Right renal pelvis (tissue), 4 donors: ENCODE results near the gene DEPDC7. TPM values are rescaled to one million over a fixed set of nuclear protein-coding genes. Genes with fewer than 3 reads are reported as not detected.
"Not testable (repeated sequence)": the region's sequence is repeated elsewhere in the genome, so short reads cannot be mapped to it uniquely, and the experiment has no call there.

Source experiments
- DNase-seq, 4 donors: peaks; one replicate each; pipeline ENCODE4 v3.0.0-alpha.2; 2013; ENCODE audit warnings: low read depth in 4 of 4, low spot score in 3 of 4, missing footprints in 1 of 4
- polyA plus RNA-seq, 4 donors: library from polyadenylated mRNA; unstranded; fragments of 120-200 nt; gene quantifications; one replicate each; pipeline ENCODE4 v1.2.1, GENCODE V29; 2013; ENCODE audit not compliant: insufficient read length in 4 of 4

DEPDC7 gene
- polyA plus RNA-seq, 4 donors, result 5.4 to 8.4 (median 6.5) TPM

DNA sequence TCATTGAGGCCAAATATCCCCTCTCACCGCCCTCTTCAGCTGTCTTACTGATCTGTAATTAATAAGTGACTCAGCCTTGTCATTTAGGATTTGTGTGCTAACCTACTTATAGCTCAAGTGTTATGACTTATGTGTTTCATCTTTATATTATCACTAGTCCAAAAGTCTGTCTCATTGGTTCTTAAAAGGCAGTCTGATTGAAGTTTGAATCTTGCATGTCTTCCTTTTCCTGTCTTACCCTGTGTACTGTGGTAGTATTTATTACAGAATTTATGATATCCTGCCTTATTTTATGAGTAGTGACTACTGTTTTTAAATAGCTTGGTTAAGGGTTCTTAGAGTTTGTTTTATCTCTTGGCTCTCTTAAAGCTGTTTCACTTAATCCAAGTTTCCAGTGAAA, 6.3 kb downstream of the DEPDC7 start:
- DNase-seq, result no peak

DNA sequence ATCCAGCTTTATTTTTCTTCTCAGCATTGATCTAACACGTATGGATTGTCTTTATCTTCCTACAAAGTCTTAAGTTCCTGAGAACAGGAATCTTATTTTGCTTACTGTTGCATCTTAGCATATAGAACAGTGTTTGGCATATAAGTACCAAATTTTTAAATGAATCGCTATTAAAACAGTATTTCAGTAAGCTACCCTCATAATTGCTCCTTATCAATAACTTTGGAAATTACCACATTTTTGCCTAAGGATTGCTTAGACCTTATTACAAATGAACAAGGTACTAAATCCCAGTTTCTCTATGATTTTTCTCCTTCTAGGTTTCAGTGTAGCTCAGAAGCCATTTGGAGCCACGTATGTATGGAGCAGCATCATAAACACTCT, 9.7 kb downstream of the DEPDC7 start:
- no peak for DNase-seq

DNA sequence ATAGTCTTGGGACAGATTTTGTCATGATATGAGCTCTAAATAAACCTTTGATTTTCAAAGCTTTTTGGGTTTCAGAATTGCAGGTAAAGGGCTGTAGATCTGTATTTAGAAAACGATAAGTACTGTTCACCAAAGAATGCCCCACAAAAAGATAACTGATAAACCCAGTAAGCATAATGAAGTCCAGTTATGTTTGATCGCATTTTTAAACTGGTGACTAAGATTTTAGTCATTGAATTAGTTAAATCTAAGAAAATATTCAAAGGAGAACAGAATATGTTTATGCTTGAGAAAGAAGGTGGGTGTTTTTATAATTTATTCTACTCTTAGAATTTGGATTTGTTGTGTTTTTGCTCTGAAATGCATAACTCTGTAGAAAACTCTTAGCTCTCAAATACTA, 11.6 kb downstream of the DEPDC7 start:
- DNase-seq, result no peak

DNA sequence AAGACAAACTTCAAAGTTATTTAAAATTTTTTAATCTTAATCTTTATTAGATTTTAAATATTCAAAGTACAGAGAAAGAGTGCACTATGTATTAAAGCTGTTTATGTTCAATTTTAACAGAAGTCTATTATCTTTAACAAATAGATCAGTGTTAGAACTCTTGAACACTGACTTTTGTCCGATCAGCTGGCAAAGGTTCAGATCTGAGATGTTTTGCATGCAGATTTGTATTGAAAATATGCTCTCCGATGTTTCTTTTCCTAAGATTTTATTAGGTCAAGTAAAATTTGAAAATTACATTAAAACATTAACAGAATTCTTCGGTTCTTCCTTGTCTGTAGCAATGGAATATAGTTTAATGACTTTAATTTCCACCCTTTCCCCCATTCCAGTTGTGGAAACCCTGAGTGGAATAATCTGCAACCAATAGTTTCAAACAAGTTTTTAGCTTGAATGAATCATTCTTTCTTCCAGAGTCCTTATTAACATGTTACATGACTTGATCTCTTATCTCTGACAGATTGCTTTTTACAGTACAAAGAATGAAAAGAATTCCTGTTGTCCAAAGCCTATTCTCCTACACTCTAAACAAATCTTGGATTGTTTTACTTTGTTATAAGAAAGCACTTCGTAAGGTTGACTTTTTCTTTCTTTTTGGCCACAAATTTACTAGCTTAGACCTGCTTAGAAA, 12.3 kb downstream of the DEPDC7 start:
- no peak for DNase-seq

DNA sequence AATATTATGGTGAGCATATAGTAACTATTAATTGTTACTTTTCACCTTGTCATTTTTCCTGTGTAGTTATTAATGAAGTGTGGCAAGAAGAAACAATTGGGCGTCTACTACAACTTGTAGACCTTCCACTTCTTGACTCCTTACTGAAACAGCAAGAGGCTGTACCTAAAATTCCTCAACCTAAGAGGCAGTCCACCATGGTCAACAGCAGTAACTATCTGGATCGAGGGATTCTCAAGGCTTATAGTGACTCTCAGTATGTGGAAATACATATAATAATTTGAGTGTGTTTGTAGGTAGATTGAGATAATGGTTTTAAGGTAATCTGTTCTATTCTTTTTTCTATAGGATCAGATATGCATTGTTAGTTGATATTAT, 12.8 kb downstream of the DEPDC7 start:
- DNase-seq, result no peak

DNA sequence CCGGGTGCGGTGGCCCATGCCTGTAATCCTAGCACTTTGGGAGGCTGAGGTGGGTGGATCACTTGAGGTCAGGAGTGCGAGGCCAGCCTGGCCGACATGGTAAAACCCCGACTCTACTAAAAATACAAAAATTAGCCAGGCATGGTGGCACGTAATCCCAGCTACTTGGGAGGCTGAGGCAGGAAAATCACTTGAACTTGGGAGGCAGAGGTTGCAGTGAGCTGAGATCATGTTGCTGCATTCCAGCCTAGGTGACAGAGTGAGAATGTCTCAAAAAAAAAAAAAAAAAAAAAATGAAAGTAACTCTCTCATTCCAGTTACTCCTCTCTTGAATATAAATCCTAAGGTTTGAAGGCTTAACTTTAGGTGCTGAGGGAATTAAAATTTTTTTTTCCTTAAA, 13.5 kb downstream of the DEPDC7 start:
- DNase-seq, result not testable (repeated sequence)

DNA sequence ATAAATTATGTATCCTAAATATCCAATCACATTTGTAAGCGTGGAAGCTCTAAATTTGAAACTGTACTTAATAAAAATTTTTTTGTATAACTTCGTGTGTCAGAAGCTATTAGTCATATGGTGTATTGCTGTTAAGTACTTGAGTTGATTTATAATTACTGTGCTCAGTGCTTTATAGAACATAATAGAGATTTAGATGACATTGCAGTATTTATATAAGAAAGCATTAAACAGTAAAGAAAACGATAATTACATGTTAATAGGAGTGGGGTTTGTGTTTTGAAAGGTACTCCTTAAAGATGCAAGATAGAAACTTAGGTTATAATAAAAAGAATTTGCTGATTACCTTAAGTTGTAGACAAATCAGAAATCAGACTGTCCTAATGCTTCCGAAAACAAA, 17.8 kb downstream of the DEPDC7 start:
- DNase-seq, result no peak

DNA sequence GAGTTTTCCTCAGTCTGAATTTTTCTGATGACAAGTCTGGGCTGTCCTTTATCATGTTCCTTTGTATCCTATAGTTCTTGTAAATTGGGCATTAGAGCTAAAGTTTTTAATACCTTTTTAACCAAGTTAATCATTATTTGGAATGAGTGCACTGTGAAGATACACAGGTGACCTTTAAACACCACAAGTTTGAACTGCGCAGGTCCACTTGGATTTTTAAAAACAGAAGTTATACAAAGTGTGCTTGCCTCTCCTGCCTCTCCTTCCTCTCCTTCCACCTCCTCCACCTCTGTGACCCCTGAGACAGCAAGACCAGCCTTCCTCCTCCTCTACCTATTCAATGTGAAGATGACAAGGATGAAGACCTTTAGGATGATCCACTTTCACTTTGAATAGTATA, 19.3 kb downstream of the DEPDC7 start:
- DNase-seq, result no peak

DNA sequence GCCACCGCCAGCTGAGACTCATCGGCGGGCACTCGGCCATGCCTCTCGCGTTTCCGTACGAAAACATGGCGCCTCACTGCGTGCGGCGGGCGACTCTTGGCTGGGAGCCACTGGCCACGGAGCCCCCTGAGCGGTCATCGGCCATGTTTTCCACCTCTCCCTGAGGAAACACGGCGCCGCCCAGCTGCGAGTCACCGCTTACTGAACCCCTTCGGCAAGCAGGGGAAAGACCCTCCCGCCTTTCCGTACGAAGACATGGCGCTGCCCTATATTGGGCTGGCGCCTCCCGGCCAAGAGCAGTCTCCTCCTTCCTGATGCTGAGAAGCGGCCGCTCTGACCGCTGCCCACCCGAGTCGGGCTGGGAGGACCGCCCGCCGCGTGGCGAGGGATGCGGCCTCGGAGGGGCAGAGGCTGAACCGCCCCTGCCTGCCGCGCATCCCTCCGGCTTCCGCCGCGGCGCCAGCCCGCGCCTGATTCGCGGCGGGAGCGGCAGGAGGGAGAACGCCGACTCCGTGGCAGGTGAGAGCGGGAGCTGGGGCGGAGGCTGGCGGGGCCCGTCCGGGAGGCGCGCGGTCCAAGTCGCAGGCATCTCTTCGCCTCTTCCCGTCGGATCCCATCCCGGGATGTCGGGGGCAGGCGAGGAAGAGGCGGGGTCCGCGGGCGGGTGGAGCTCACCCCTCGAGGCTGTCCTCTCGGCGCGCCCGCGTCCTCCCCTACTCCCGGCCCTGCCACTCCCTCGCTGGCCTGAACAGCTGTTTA, 23.8 kb downstream of the DEPDC7 start, which contains the start of gene TCP11L1:
Gene TCP11L1 (plus strand): TSS at position 299 of the 759 bp plus-strand sequence. CDS start 4,202 bp downstream, outside the sequence.
- DNase-seq, result peak; percentile 86 to 91 (median 88)

DNA sequence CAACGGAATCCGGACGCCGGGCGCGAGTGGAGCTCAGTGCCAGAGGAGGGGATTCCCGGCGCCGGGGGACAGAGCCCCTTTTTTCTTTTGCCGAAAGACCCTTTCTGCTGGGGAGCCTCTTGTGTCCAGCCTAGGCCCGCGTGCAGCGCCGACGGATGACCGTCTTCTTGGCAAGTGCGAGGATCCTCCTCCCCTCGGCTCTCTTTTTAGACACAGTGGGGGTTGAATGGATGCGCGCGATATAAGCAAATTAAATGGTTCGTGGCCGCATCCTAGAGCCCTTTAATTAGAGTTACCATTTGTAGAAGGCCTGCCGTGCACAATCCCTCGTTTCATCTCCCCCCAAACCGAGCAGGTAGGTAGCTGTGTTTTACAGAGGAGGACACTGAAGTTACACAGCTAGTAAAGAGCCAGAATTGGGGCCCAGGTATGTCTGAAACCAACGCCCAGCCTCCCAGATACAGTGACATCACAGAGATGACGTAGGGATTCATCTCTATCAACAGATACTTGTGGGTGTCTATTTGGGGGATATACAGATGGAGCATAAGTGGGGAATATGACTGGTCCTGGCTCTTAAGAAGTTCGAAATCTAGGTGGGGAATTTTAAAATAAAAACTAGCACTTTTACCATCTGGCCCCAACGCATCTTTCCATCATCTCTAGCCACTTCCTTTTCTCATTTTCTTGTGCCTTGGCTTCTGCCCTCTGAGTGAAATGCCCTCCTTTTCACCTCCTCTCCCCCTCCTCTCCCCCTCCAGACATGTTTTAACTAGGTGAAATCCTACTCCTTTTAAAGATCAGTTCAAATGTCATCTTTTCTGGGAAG, 24.6 kb downstream of the DEPDC7 start:
- no peak for DNase-seq

DNA sequence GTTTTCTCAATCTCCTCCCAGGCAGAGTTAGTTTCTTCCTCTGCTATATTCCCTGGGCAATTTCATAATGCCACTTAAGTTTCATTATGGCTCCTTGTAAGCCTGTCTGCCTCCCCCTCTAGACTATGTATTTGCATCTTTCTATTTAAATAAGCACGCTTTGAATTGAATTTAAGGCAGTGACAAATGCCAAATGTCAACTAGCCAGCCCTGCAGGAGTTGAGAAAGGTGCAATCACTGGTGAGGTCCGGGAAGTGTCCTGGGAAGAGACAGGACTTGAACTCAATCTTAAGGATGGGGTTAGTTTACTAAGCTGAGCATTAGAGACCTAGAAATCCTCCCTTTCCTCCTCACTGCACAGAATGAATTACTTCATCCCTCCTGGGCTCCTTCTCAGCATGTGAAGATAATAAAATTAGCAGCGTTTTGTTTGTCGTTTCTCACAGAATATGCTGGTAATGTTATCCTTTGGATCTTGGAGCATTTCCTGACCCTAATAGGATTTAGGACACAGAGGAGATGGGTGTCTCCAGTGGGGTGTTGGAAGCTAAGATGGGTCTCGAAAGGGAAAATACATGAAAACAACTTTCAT, 25.3 kb downstream of the DEPDC7 start:
- DNase-seq, result no peak

DNA sequence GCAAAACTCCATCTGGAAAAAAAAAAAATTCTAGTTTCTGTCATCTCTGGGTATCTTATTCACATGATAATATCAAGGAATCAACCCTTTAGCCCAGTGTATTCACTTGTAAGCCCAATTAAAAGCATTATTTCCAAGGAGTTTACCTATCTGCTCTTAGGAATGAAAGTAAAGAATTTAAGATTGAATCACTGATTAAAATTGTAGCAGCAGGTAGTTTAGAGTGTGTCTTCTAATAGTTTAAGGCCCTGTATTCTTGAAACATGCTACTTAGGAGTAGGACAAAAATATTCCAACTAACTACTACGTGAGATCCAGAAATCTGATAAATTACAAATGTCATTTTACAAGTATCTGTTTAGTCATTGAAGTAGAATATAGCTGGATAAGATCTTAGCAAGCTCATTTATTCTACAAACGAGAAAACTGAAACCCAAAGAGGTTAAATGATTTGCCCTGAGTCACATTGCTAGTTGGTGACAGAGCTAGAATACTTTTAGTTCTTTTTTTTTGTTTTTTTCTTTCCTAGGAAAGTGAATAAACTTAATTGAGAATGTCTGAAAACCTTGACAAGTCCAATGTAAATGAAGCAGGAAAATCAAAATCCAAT, 27.6 kb downstream of the DEPDC7 start:
- DNase-seq, result no peak

DNA sequence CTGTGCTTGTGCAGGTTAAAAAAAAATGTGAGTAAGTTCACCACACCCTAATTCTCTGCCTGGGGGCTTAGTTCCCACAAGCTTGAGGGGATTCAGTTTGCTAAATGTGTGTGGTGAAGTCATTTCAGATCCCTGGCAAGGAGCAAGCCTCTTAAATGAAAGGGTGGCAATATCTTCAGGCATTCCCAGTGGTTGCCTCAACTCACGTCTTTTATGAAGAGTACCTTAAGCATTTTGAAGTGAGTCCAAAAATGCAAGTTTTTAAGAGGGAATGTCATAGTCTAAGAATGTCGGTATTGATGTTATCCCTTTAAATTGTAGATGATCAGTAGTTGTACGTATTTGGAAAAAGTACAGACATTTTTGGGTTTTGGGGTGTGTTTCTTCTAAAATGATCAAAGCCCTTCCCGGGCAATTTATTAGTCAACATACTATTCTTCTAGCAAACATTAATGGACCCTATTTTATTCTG, 28.6 kb downstream of the DEPDC7 start:
- no peak for DNase-seq

DNA sequence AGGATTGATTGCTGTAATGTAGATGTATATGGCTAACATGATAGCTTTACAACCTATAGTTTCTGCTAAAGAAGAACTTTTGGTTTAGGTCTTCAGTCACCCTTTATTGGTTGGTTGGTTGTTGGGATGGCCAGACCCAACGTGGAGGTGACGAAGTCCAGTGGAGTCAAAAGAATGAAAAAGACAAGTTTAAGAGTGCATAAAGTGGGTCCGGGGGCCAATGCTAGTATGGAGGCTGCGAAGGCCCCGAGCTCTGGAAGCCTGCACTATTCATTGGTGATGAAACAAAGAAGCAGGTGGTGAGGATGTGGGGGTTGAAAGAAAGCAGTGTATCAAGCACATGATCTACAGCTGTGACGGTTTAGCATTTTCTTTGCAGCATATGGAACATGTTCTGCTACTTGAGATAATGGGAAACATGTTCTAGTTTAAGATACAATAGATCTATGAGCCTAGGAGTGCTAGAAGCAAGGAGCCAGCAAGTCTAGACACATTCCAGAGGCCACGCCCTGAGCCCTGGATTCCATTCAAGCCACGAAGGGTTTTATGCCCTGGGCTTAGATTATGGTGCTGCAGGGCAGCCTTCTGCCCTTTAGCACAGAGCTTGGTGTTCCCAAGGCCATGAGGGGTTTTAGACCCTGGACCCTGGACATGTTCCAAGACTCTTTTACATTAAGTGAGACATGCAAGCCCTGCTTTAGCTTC, 30.0 kb downstream of the DEPDC7 start:
- no peak for DNase-seq

DNA sequence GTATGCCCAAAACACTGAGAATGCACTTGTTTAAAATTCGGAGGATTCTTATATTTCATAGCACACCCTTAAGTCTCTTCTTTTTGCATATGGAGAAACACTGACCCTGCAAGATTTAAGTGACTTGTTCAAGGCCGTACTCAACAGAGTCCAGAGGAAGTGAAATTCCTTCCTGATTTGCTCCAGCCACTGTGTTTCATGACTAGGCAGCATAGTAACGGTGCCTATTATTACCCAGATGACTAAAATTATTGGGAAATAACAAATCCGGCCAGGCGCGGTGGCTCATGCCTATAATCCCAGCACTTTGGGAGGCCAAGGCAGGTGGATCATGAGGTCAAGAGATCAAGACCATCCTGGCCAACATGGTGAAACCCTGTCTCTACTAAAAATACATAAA, 33.0 kb downstream of the DEPDC7 start:
- not testable (repeated sequence) for DNase-seq

DNA sequence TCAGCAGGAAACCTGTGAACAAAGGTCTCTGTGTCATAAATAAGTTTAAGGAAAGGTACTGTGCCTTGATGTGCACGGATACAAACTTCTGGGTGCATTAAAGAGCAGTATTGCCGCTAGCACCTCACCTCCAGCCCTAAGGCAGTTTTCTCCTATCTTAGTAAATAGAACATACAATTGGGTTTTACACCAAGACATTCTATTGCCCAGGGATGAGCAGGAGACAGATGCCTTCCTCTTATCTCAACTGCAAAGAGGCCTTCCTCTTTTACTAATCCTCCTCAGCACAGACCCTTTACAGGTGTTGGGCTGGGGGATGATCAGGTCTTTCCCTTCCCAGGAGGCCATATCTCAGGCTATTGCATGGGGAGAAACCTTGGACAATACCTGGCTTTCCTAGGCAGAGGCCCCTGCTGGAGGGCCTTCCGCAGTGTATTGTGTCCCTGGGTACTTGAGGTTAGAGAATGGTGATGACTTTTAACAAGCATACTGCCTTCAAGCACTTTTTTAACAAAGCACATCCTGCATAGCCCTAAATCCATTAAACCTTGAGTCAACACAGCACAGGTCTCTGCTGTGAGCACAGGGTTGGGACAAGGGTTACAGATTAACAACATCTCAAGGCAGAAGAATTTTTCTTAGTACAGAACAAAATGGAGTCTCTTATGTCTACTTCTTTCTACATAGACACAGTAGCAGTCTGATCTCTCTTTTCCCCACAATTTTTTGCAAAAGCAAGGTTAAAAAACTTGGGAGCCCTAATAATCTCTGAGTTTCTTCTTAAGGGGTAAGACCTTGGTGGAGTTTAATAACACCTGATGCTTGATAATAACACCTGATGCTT, 34.1 kb downstream of the DEPDC7 start:
- DNase-seq, result not testable (repeated sequence)

DNA sequence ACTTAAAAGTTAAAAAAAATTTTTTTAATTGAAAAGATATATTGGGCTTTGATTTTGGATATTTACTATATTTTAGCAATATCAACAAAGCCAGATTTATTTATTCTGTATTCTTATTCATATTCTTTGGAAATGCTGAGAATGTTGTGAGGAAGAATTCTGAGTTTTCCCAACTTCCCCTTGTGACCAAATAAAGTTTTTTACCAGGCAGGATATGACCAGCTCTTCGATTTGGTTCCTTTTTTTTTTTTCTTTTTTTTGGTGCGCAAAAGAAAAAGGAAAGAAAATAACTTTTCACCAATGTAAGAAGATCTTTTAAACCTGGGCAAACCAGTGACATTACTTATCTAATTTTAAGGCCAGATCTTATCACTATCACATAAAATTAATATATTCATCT, 36.6 kb downstream of the DEPDC7 start:
- DNase-seq, result no peak

DNA sequence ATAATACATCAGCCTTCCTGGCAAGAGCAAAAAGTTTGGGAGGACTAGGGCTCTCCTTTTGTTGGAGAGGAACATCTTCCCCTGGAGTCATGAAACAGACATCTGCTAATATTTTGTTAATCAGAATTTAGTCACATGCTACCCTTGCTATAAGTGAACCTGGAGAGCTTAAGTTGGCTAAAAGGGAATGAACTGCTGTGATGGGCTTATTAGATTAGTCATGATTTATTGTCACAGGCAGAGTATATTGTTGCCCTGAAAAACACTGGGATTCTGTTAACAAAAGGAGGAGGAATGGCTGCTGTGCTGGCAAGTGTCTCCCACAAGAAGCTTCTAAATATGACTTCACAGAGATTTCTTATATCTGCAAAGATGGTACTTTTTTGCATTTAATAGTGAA, 39.7 kb downstream of the DEPDC7 start:
- DNase-seq, result no peak

DNA sequence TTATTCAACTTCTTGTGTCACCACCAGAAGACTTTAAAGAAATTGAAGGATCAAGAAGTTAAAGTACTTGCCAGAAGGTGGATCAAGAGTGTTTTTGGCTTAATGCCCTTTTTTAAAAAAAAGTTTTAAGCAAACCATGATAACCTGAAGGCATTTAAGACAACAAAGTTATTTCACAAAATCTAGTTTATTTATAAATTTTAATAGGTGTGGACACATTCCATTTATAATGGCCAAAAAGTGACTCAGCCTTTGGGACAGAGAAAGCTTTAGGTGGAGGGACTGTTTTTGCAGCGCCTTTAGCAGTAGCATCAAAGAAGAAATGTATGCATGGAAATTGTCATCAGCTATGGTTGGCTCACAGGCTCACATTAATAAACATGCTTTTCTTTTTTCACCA, 41.6 kb downstream of the DEPDC7 start:
- no peak for DNase-seq
